ENCODE results near the gene TRIM46.

DNA sequence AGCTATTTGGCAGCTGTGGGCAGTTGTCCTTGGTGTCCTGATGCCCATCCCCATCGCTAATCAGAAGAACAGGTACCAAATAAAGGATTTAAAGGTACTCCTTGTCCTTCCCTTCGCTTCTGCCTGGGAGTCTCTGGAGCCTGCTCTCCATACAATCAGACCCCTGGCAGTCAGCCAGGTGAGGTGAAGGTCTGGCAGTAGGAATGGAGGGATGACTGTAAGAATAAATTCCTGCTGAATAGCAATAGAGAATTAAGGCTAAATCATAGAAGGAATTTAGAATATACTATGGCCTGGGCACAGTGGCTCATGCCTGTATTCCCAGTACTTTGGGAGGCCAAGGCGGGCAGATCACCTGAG lies 24.9 kb downstream of the TRIM46 start:
- TF ChIP-seq EZH2 (IDR thresholded peaks at IDR 0.05; ENCODE audit: insufficient read depth, poor library complexity, severe bottlenecking) = no peak
- no peak for TF ChIP-seq EZH2phosphoT487 (IDR thresholded peaks at IDR 0.05; ENCODE audit: insufficient read depth, low read depth)

Data from GM23248 (cell line).